PC-9 (cell line): ENCODE measurements around the gene PARK7. TPM values are rescaled to one million over a fixed set of nuclear protein-coding genes. Genes with fewer than 3 reads are reported as not detected.

Source experiments
- BruUV-seq: library from RNA; stranded (reverse); fragments of 400-500 nt; replicated peaks from 2 replicates; lab custom pipeline; 2021; lab: Mats Ljungman, UMichigan
- CTCF ChIA-PET: fragments of 300-600 bp; sonication (Branson Sonifier 250); formaldehyde crosslinking; loops from one replicate; lab custom pipeline; 2022; ENCODE audit warnings: antibody characterized with exemption; lab: Charles Lee
- POLR2A ChIA-PET: fragments of 300-600 bp; sonication (Branson Sonifier 250); formaldehyde crosslinking; loops from one replicate; lab custom pipeline; 2022; ENCODE audit warnings: antibody characterized with exemption; ENCODE audit not compliant: unreplicated experiment; lab: Charles Lee
- DNase-seq, 2 experiments: peaks; one replicate each; pipeline versions ENCODE4 v3.0.0 to v3.0.0-alpha.2; 2015 to 2022; ENCODE audit warnings: mixed read lengths in 1 of 2
- H2AFZ ChIP-seq: fragments of 200-600 bp; sonication (generic); 2 replicates; pipeline ENCODE4 v1.8.1; 2017; ENCODE audit warnings: antibody characterized with exemption
- H3F3A ChIP-seq: fragments of 200-600 bp; sonication (generic); 2 replicates; pipeline ENCODE4 v1.8.1; 2017; ENCODE audit warnings: antibody characterized with exemption, mild to moderate bottlenecking, low read depth; ENCODE audit not compliant: insufficient read depth
- H3K27ac ChIP-seq: fragments of 200-600 bp; sonication (generic); 2 replicates; pipeline ENCODE4 v1.6.1; 2016; ENCODE audit warnings: mixed run types
- H3K27me3 ChIP-seq: fragments of 200-600 bp; sonication (generic); 2 replicates; pipeline ENCODE4 v1.6.1; 2016; ENCODE audit warnings: low read depth, mixed run types; ENCODE audit not compliant: insufficient read depth
- H3K36me3 ChIP-seq: fragments of 200-600 bp; sonication (generic); 2 replicates; pipeline ENCODE4 v1.6.1; 2016; ENCODE audit warnings: low read depth, mixed run types
- H3K4me1 ChIP-seq: fragments of 200-600 bp; sonication (generic); replicated peaks from 2 replicates; pipeline ENCODE4 v1.6.1; 2016; ENCODE audit warnings: mixed run types; ENCODE audit not compliant: insufficient read depth
- H3K4me2 ChIP-seq: fragments of 200-600 bp; sonication (generic); 2 replicates; pipeline ENCODE4 v1.6.1; 2017; ENCODE audit warnings: mixed run types
- H3K4me3 ChIP-seq: fragments of 200-600 bp; sonication (generic); 2 replicates; pipeline ENCODE4 v1.6.1; 2016; ENCODE audit warnings: mixed run types
- H3K79me2 ChIP-seq: fragments of 200-600 bp; sonication (generic); 2 replicates; pipeline ENCODE4 v1.6.1; 2017; ENCODE audit warnings: low read depth, mixed run types
- H3K9me2 ChIP-seq: fragments of 200-600 bp; sonication (generic); 2 replicates; pipeline ENCODE4 v1.8.1; 2017; ENCODE audit warnings: mild to moderate bottlenecking; ENCODE audit not compliant: insufficient read depth
- H3K9me3 ChIP-seq: fragments of 200-600 bp; sonication (generic); 2 replicates; pipeline ENCODE4 v1.8.1; 2016; ENCODE audit warnings: low read depth; ENCODE audit not compliant: insufficient read depth
- H4K20me1 ChIP-seq: fragments of 200-600 bp; sonication (generic); 2 replicates; pipeline ENCODE4 v1.8.1; 2017; ENCODE audit not compliant: insufficient read depth
- CTCF ChIP-seq: fragments of 200-600 bp; sonication (generic); conservative IDR thresholded peaks from 2 replicates; pipeline ENCODE4 v1.6.1; 2017; ENCODE audit warnings: mixed run types, antibody characterized with exemption, mild to moderate bottlenecking, moderate library complexity
- EZH2 ChIP-seq: fragments of 200-600 bp; sonication (generic); IDR thresholded peaks from 2 replicates; pipeline ENCODE4 v1.8.0; 2017; ENCODE audit warnings: antibody characterized with exemption, low read depth
- intact Hi-C: fragments of 100-400 bp; cut with micrococcal nuclease; formaldehyde crosslinking; loops from one replicate; pipeline ENCODE4 v1.10.0; 2022; ENCODE audit not compliant: unreplicated experiment
- total RNA-seq: library from RNA; stranded (reverse); gene quantifications from 2 replicates; pipeline ENCODE4 v1.2.3, GENCODE V29; 2021

Gene PARK7
- total RNA-seq, 1 experiment from 2014 or later, result 291 TPM

- no peak overlapping the region for H2AFZ ChIP-seq
- peak overlapping the region; percentile 91 for H3K4me2 ChIP-seq
- peaks cover 90% of the 10 kb centered on the region for H4K20me1 ChIP-seq
- H3K9me3 ChIP-seq, result no peaks in the 10 kb centered on the region
- peak overlapping the region; percentile 91; the same call in 1 of the 2 replicates for H3K4me3 ChIP-seq
- intact Hi-C loops, result loop anchor here (1.0 to 5.0 kb wide), 4 partner anchors 32 to 299 kb away; no protein-coding TSS in a partner anchor
- peaks cover 73% of the 10 kb centered on the region for H3K36me3 ChIP-seq
- ChIA-PET POLR2A (interaction anchor here (0.5 to 1.0 kb wide), 5 partner anchors 13 to 186 kb away, joined by 3 to 7 read pairs (median 4); no protein-coding TSS in a partner anchor), CTCF (interaction anchor here (0.6 to 1.3 kb wide), 7 partner anchors 13 to 328 kb away, joined by 3 to 8 read pairs (median 3); no protein-coding TSS in a partner anchor)
- BruUV-seq, result no TSS peak
- peak overlapping the region; percentile 90 for H3K27ac ChIP-seq
- no peaks in the 10 kb centered on the region for H3K9me2 ChIP-seq
- DNase-seq, result peak; percentile 58 to 72
- peaks cover 75% of the 10 kb centered on the region for H3K4me1 ChIP-seq
- H3F3A ChIP-seq, result peaks cover 98% of the 10 kb centered on the region
- TF ChIP-seq EZH2 (no peak), CTCF (peak; percentile 70)
- H3K79me2 ChIP-seq, result peaks cover 100% of the 10 kb centered on the region
- H3K27me3 ChIP-seq, result no peaks in the 10 kb centered on the region
Measured at GRCh38 chr1:8015036-8015808, 53.7 kb downstream of the PARK7 start.

GRCh38 chr1:8015809-8016165 is 54.3 kb downstream of the PARK7 start:
- peak overlapping the region; percentile 91 for H3K4me2 ChIP-seq
- no TSS peak for BruUV-seq
- TF ChIP-seq EZH2 (no peak), CTCF (no peak)
- CTCF ChIA-PET, result interaction anchor here (1.0 to 1.3 kb wide), 2 partner anchors 298 to 327 kb away, joined by 3 to 8 read pairs; no protein-coding TSS in a partner anchor
- no peak for DNase-seq
- peaks cover 100% of the 10 kb centered on the region for H3K79me2 ChIP-seq
- H3K4me3 ChIP-seq, result peak overlapping the region; percentile 91; the same call in 1 of the 2 replicates
- H3K9me3 ChIP-seq, result no peaks in the 10 kb centered on the region
- POLR2A ChIA-PET, result interaction anchor here (0.6 kb wide), 2 partner anchors 81 to 247 kb away, joined by 3 to 4 read pairs; no protein-coding TSS in a partner anchor
- peaks cover 94% of the 10 kb centered on the region for H4K20me1 ChIP-seq
- no peaks in the 10 kb centered on the region for H3K9me2 ChIP-seq
- intact Hi-C loops, result loop anchor here (1.0 to 5.0 kb wide), 5 partner anchors 33 to 299 kb away; no protein-coding TSS in a partner anchor
- no peak overlapping the region for H2AFZ ChIP-seq
- H3K36me3 ChIP-seq, result peaks cover 69% of the 10 kb centered on the region
- peaks cover 98% of the 10 kb centered on the region for H3F3A ChIP-seq
- no peaks in the 10 kb centered on the region for H3K27me3 ChIP-seq
- H3K4me1 ChIP-seq, result peaks cover 76% of the 10 kb centered on the region
- H3K27ac ChIP-seq, result peak overlapping the region; percentile 90

DNA sequence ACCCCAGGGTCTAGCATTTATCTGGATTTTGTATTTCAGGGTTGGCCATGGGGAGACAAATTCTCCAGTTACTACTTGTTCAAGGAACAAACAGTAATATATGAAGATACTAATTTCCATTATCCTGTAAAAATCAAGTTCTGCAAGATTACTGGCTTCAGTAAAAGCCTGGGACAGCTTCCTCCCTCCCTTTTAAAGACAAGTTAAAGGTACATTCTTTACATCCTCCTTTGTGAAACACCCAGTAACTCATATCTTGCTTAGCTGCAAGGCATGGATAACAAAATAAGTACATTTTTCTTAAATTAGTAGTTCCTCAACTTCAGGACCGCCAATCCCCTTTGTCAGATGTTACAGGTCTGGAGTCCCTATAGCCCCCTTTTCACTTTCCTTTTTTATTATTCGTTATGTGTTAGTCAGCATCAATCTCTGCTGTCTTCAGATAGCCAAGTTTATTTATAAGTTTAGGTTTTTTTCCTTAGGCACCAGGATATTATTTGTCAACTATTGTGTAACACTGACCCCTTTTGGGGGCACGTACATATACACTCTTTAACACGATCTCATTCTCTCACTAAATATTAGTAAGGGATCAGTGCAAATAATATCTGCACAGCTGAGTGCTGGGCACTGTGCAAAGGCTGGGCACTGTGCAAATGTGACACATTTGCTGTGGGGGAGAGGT is 54.8 kb downstream of the PARK7 start:
- Histone ChIP-seq H3K27ac (peak overlapping the region; percentile 90), H3K9me2 (no peaks in the 10 kb centered on the region), H3K79me2 (peaks cover 100% of the 10 kb centered on the region), H4K20me1 (peaks cover 94% of the 10 kb centered on the region), H3F3A (peaks cover 98% of the 10 kb centered on the region), H3K36me3 (peaks cover 69% of the 10 kb centered on the region), H2AFZ (no peak overlapping the region), H3K4me2 (peak overlapping the region; percentile 91), H3K4me1 (peaks cover 77% of the 10 kb centered on the region), H3K27me3 (no peaks in the 10 kb centered on the region), H3K4me3 (peak overlapping the region; percentile 91; the same call in 1 of the 2 replicates), H3K9me3 (no peaks in the 10 kb centered on the region)
- TF ChIP-seq EZH2, result no peak
- TF ChIP-seq CTCF, result no peak
- no TSS peak for BruUV-seq
- intact Hi-C loops, result loop anchor here (2.0 to 5.0 kb wide), 3 partner anchors 121 to 242 kb away; no protein-coding TSS in a partner anchor
- ChIA-PET CTCF (interaction anchor here (0.8 to 1.6 kb wide), 4 partner anchors 12 to 298 kb away, joined by 4 to 8 read pairs (median 6); no protein-coding TSS in a partner anchor), POLR2A (interaction anchor here (0.6 to 1.2 kb wide), 6 partner anchors 12 to 247 kb away, joined by 3 to 24 read pairs (median 10); no protein-coding TSS in a partner anchor)
- no peak for DNase-seq
